ENCODE data around the gene LAMTOR2. TPM values are rescaled to one million over a fixed set of nuclear protein-coding genes. Genes with fewer than 3 reads are reported as not detected.
A peak's percentile ranks its signal among the peaks of the same experiment; 100 is the strongest.

The LAMTOR2 gene
- total and polyA plus RNA-seq, 9 of the 15 experiments (the other 6 are each of a cell fraction or from before 2014, with no cell fraction given): 39.0 to 161 (median 74.6) TPM

GRCh38 chr1:156063997-156064285 lies 9.4 kb downstream of the LAMTOR2 start:
- H3K9me1 ChIP-seq (ENCODE audit: control insufficient read depth, insufficient read depth, low read length): no peaks in the 10 kb centered on the region
- H3K36me3 ChIP-seq (ENCODE audit: control insufficient read depth, insufficient read depth, low read length): no peaks in the 10 kb centered on the region
- no peaks in the 10 kb centered on the region for H3K27me3 ChIP-seq (ENCODE audit: control insufficient read depth in 2 of 2, insufficient read depth in 2 of 2, low read length in 2 of 2)
- H3K4me1 ChIP-seq (replicated peaks in 1 of 2; ENCODE audit: control insufficient read depth in 2 of 2, insufficient read depth in 2 of 2, low read length in 2 of 2): peaks cover 6 to 21% of the 10 kb centered on the region in 2 experiments; a peak in 4 of 5 replicates
- in situ Hi-C loops (cut with MboI): no loop called here
- peak overlapping the region; percentile 55; the same call in 1 of the 2 replicates for H2AFZ ChIP-seq (ENCODE audit: low read depth, low read length)
- H3K9ac ChIP-seq (ENCODE audit: insufficient read depth in 1 of 2, low read depth in 2 of 2, low read length in 2 of 2): no peak overlapping the region
- no peak for ATAC-seq
- H3K27ac ChIP-seq (ENCODE audit: extremely low read depth, low read depth, low read length): no peak overlapping the region
- H3K4me2 ChIP-seq (ENCODE audit: insufficient read depth, low read length): peak overlapping the region; percentile 25; the same call in 1 of the 2 replicates
- H4K20me1 ChIP-seq (replicated peaks; ENCODE audit: control insufficient read depth, insufficient read depth, low read length): no peaks in the 10 kb centered on the region
- TF ChIP-seq CAMTA2 (CRISPR knock-in tag; conservative IDR thresholded peaks at IDR 0.05) (no peak), KLF13 (tag; IDR thresholded peaks at IDR 0.05; ENCODE audit: borderline replicate concordance, low read depth) (no peak), TRIM24 (IDR thresholded peaks at IDR 0.05) (no peak)
- no peak for FAIRE-seq
- intact Hi-C loops (cut with micrococcal nuclease): no loop called here
- no peak overlapping the region for H3K4me3 ChIP-seq
- no peak for DNase-seq (ENCODE audit: extremely low read depth in 1 of 4, low spot score in 3 of 4)
- 49% methylated on average over 2 of the region's 2 CpGs for WGBS (ENCODE audit: insufficient coverage, low coverage, missing lambda C conversion rate)
- no TSS peak for BruUV-seq (replicated peaks)
- H3K9me3 ChIP-seq (replicated peaks; ENCODE audit: control insufficient read depth, insufficient read depth, low read depth, low read length): no peaks in the 10 kb centered on the region
- H3K79me2 ChIP-seq (ENCODE audit: control insufficient read depth, insufficient read depth, low read length): no peaks in the 10 kb centered on the region
- ChIA-PET CTCF (ENCODE audit: low intra/inter-chr PET ratio) (interaction anchor here (0.6 to 2.1 kb wide), 3 partner anchors 9 to 952 kb away, joined by 3 to 6 read pairs (median 4); partner anchors contain the start of gene LAMTOR2), POLR2A (interaction anchor here (0.8 to 1.1 kb wide), 2 partner anchors 12 to 132 kb away, joined by 3 read pairs; no protein-coding TSS in a partner anchor)

GRCh38 chr1:156064615-156065014 lies 10.0 kb downstream of the LAMTOR2 start:
- Histone ChIP-seq H2AFZ (ENCODE audit: low read depth, low read length) (no peak overlapping the region), H3K9ac (ENCODE audit: insufficient read depth in 1 of 2, low read depth in 2 of 2, low read length in 2 of 2) (no peak overlapping the region), H3K36me3 (ENCODE audit: control insufficient read depth, insufficient read depth, low read length) (no peaks in the 10 kb centered on the region), H3K27ac (ENCODE audit: extremely low read depth, low read depth, low read length) (no peak overlapping the region), H3K4me1 (replicated peaks in 1 of 2; ENCODE audit: control insufficient read depth in 2 of 2, insufficient read depth in 2 of 2, low read length in 2 of 2) (peaks cover 6 to 21% of the 10 kb centered on the region in 2 experiments; a peak in 4 of 5 replicates), H3K9me3 (replicated peaks; ENCODE audit: control insufficient read depth, insufficient read depth, low read depth, low read length) (no peaks in the 10 kb centered on the region), H3K4me3 (no peak overlapping the region), H3K79me2 (ENCODE audit: control insufficient read depth, insufficient read depth, low read length) (no peaks in the 10 kb centered on the region), H3K9me1 (ENCODE audit: control insufficient read depth, insufficient read depth, low read length) (no peaks in the 10 kb centered on the region), H3K27me3 (ENCODE audit: control insufficient read depth in 2 of 2, insufficient read depth in 2 of 2, low read length in 2 of 2) (no peaks in the 10 kb centered on the region), H3K4me2 (ENCODE audit: insufficient read depth, low read length) (no peak overlapping the region), H4K20me1 (replicated peaks; ENCODE audit: control insufficient read depth, insufficient read depth, low read length) (no peaks in the 10 kb centered on the region)
- in situ Hi-C loops (cut with MboI) (loop anchor here (5.0 kb wide), 1 partner anchor 132 kb away; the partner anchor contains the start of gene KHDC4), intact Hi-C loops (cut with micrococcal nuclease) (loop anchor here (5.0 kb wide), 3 partner anchors 37 to 327 kb away; no protein-coding TSS in a partner anchor)
- ChIA-PET CTCF (ENCODE audit: low intra/inter-chr PET ratio) (interaction anchor here (0.6 to 2.1 kb wide), 4 partner anchors 10 to 952 kb away, joined by 3 to 6 read pairs (median 4); partner anchors contain the start of gene LAMTOR2), POLR2A (interaction anchor here (0.6 to 2.5 kb wide), 4 partner anchors 10 to 142 kb away, joined by 3 to 9 read pairs (median 3); partner anchors contain the start of gene KHDC4)
- BruUV-seq (replicated peaks): no TSS peak
- DNase-seq (ENCODE audit: extremely low read depth in 1 of 4, low spot score in 3 of 4) (no peak), ATAC-seq (no peak), FAIRE-seq (no peak)
- no peak for TF ChIP-seq IRF9 (tag; IDR thresholded peaks at IDR 0.05)
- WGBS (ENCODE audit: insufficient coverage, low coverage, missing lambda C conversion rate): 86% methylated on average over 2 of the region's 2 CpGs
